Measurements from ENCODE around the gene OSMR.

GRCh38 chr5:38867416-38867815 lies 21.6 kb downstream of the OSMR start:
- TF ChIP-seq, protein P1, sequence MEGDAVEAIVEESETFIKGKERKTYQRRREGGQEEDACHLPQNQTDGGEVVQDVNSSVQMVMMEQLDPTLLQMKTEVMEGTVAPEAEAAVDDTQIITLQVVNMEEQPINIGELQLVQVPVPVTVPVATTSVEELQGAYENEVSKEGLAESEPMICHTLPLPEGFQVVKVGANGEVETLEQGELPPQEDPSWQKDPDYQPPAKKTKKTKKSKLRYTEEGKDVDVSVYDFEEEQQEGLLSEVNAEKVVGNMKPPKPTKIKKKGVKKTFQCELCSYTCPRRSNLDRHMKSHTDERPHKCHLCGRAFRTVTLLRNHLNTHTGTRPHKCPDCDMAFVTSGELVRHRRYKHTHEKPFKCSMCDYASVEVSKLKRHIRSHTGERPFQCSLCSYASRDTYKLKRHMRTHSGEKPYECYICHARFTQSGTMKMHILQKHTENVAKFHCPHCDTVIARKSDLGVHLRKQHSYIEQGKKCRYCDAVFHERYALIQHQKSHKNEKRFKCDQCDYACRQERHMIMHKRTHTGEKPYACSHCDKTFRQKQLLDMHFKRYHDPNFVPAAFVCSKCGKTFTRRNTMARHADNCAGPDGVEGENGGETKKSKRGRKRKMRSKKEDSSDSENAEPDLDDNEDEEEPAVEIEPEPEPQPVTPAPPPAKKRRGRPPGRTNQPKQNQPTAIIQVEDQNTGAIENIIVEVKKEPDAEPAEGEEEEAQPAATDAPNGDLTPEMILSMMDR (IDR thresholded peaks at IDR 0.05; ENCODE audit: insufficient read depth, low read length, poor library complexity, severe bottlenecking) = no peak
- TF ChIP-seq EZH2phosphoT487 (conservative IDR thresholded peaks at IDR 0.05; ENCODE audit: low read length) = no peak
